ENCODE results near the gene ZNF367.
A peak's percentile ranks its signal among the peaks of the same experiment; 100 is the strongest.

The ZNF367 gene

GRCh38 chr9:96442491-96442890 is 24.3 kb upstream of the ZNF367 start:
- Histone ChIP-seq H3K79me2 (ENCODE audit: control insufficient read depth, insufficient read depth, low read length, poor library complexity) (no peaks in the 10 kb centered on the region), H2BK5ac (ENCODE audit: low read depth, low read length, poor library complexity) (no peak overlapping the region), H3K9ac (ENCODE audit: low read length) (no peak overlapping the region), H3K4me3 (ENCODE audit: low read depth, low read length) (no peak overlapping the region), H3K23ac (ENCODE audit: low read length) (no peak overlapping the region), H3K4me2 (ENCODE audit: low read length) (no peak overlapping the region), H3K18ac (ENCODE audit: low read length) (no peak overlapping the region), H4K12ac (ENCODE audit: low read depth, low read length) (no peak overlapping the region), H3K9me3 (ENCODE audit: insufficient read depth, low read depth, low read length) (no peaks in the 10 kb centered on the region), H4K8ac (ENCODE audit: low read depth, low read length) (no peak overlapping the region), H2BK12ac (ENCODE audit: low read length) (no peak overlapping the region), H2AK5ac (ENCODE audit: low read length) (no peak overlapping the region), H3K27ac (ENCODE audit: low read depth, low read length) (no peak overlapping the region), H3K36me3 (ENCODE audit: control insufficient read depth in 1 of 2, insufficient read depth in 2 of 2, low read length in 2 of 2) (no peaks in the 10 kb centered on the region), H3K4ac (ENCODE audit: low read depth, low read length) (no peak overlapping the region), H3K79me1 (ENCODE audit: low read length) (no peaks in the 10 kb centered on the region), H3K27me3 (ENCODE audit: insufficient read depth, low read length) (no peaks in the 10 kb centered on the region), H2BK120ac (ENCODE audit: insufficient read depth, low read length, poor library complexity) (no peak overlapping the region), H3K14ac (ENCODE audit: low read length) (no peak overlapping the region), H3K4me1 (ENCODE audit: control insufficient read depth in 1 of 2, insufficient read depth in 2 of 2, low read length in 2 of 2) (no peaks in the 10 kb centered on the region), H4K91ac (ENCODE audit: low read depth, low read length) (no peak overlapping the region), H2AFZ (ENCODE audit: insufficient read depth, low read length, poor library complexity) (no peak overlapping the region)
- DNase-seq, result no peak
- no CpG with 5 or more reads among the region's 3 CpGs for WGBS (ENCODE audit: extremely low coverage, insufficient coverage, insufficient read length)

- H3K79me2 ChIP-seq (ENCODE audit: control insufficient read depth, insufficient read depth, low read length, poor library complexity), result no peaks in the 10 kb centered on the region
- no peak overlapping the region for H2BK12ac ChIP-seq (ENCODE audit: low read length)
- H3K4me3 ChIP-seq (ENCODE audit: low read depth, low read length), result no peak overlapping the region
- no peak overlapping the region for H3K18ac ChIP-seq (ENCODE audit: low read length)
- no peaks in the 10 kb centered on the region for H3K79me1 ChIP-seq (ENCODE audit: low read length)
- no peak overlapping the region for H3K4ac ChIP-seq (ENCODE audit: low read depth, low read length)
- H3K23ac ChIP-seq (ENCODE audit: low read length), result no peak overlapping the region
- H2AK5ac ChIP-seq (ENCODE audit: low read length), result no peak overlapping the region
- no peaks in the 10 kb centered on the region for H3K9me3 ChIP-seq (ENCODE audit: insufficient read depth, low read depth, low read length)
- H2AFZ ChIP-seq (ENCODE audit: insufficient read depth, low read length, poor library complexity), result no peak overlapping the region
- no peak overlapping the region for H2BK5ac ChIP-seq (ENCODE audit: low read depth, low read length, poor library complexity)
- no peak overlapping the region for H4K91ac ChIP-seq (ENCODE audit: low read depth, low read length)
- no peak overlapping the region for H4K12ac ChIP-seq (ENCODE audit: low read depth, low read length)
- H3K36me3 ChIP-seq (ENCODE audit: control insufficient read depth in 1 of 2, insufficient read depth in 2 of 2, low read length in 2 of 2), result no peaks in the 10 kb centered on the region
- no peaks in the 10 kb centered on the region for H3K4me1 ChIP-seq (ENCODE audit: control insufficient read depth in 1 of 2, insufficient read depth in 2 of 2, low read length in 2 of 2)
- H3K27me3 ChIP-seq (ENCODE audit: insufficient read depth, low read length), result no peaks in the 10 kb centered on the region
- H4K8ac ChIP-seq (ENCODE audit: low read depth, low read length), result no peak overlapping the region
- peak in 1 of 2 donors; percentile 80 for DNase-seq
- H3K4me2 ChIP-seq (ENCODE audit: low read length), result no peak overlapping the region
- no peak overlapping the region for H3K14ac ChIP-seq (ENCODE audit: low read length)
- WGBS (ENCODE audit: extremely low coverage, insufficient coverage, insufficient read length), result no CpG with 5 or more reads among the region's 5 CpGs
- no peak overlapping the region for H3K9ac ChIP-seq (ENCODE audit: low read length)
- no peak overlapping the region for H3K27ac ChIP-seq (ENCODE audit: low read depth, low read length)
- no peak overlapping the region for H2BK120ac ChIP-seq (ENCODE audit: insufficient read depth, low read length, poor library complexity)
These were observed 23.8 kb upstream of the ZNF367 start for GRCh38 chr9:96441798-96442445.

DNA sequence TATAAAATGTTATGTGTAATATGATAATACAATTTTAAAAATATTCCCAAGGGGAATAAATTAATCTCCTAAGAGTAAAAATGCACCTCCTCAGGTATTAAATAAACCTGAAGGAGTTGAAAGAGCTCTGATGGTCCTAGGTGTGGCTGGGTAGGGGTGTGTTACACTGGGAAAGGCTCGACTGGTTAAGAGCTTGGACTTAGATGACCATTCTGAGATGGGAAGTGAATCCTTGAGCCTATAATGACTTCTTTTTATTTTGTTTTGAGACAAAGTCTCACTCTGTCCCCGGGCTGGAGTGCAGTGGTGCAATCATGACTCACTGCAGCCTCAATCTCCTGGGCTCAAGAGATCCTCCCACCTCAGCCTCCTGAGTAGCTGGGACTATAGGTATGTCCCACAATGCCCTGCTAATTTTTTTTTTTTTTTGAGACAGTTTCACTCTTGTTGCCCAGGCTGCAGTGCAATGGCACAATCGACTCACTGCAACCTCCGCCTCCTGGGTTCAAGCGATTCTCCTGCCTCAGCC is 22.6 kb upstream of the ZNF367 start:
- H4K91ac ChIP-seq (ENCODE audit: low read depth, low read length), result no peak overlapping the region
- H2BK120ac ChIP-seq (ENCODE audit: insufficient read depth, low read length, poor library complexity), result no peak overlapping the region
- DNase-seq, result peak; percentile 14 to 48
- no peak overlapping the region for H2AFZ ChIP-seq (ENCODE audit: insufficient read depth, low read length, poor library complexity)
- no peaks in the 10 kb centered on the region for H3K4me1 ChIP-seq (ENCODE audit: control insufficient read depth in 1 of 2, insufficient read depth in 2 of 2, low read length in 2 of 2)
- no CpG with 5 or more reads among the region's 5 CpGs for WGBS (ENCODE audit: extremely low coverage, insufficient coverage, insufficient read length)
- no peak overlapping the region for H3K18ac ChIP-seq (ENCODE audit: low read length)
- no peaks in the 10 kb centered on the region for H3K27me3 ChIP-seq (ENCODE audit: insufficient read depth, low read length)
- H3K79me2 ChIP-seq (ENCODE audit: control insufficient read depth, insufficient read depth, low read length, poor library complexity), result no peaks in the 10 kb centered on the region
- H3K9me3 ChIP-seq (ENCODE audit: insufficient read depth, low read depth, low read length), result peaks cover 1% of the 10 kb centered on the region
- H2AK5ac ChIP-seq (ENCODE audit: low read length), result no peak overlapping the region
- no peak overlapping the region for H3K27ac ChIP-seq (ENCODE audit: low read depth, low read length)
- H4K12ac ChIP-seq (ENCODE audit: low read depth, low read length), result no peak overlapping the region
- H2BK12ac ChIP-seq (ENCODE audit: low read length), result no peak overlapping the region
- no peak overlapping the region for H3K14ac ChIP-seq (ENCODE audit: low read length)
- no peaks in the 10 kb centered on the region for H3K36me3 ChIP-seq (ENCODE audit: control insufficient read depth in 1 of 2, insufficient read depth in 2 of 2, low read length in 2 of 2)
- no peak overlapping the region for H3K23ac ChIP-seq (ENCODE audit: low read length)
- H3K4me3 ChIP-seq (ENCODE audit: low read depth, low read length), result no peak overlapping the region
- H3K4me2 ChIP-seq (ENCODE audit: low read length), result no peak overlapping the region
- no peaks in the 10 kb centered on the region for H3K79me1 ChIP-seq (ENCODE audit: low read length)
- H3K4ac ChIP-seq (ENCODE audit: low read depth, low read length), result no peak overlapping the region
- no peak overlapping the region for H4K8ac ChIP-seq (ENCODE audit: low read depth, low read length)
- no peak overlapping the region for H2BK5ac ChIP-seq (ENCODE audit: low read depth, low read length, poor library complexity)
- H3K9ac ChIP-seq (ENCODE audit: low read length), result no peak overlapping the region

- WGBS (ENCODE audit: extremely low coverage, insufficient coverage, insufficient read length), result no CpG with 5 or more reads among the region's 7 CpGs
These were observed 19.3 kb upstream of the ZNF367 start for GRCh38 chr9:96437454-96437853.

More at GRCh38 chr9:96437454-96437853, 19.3 kb upstream of the ZNF367 start:
- no peak overlapping the region for H2BK120ac ChIP-seq (ENCODE audit: insufficient read depth, low read length, poor library complexity)
- H3K4ac ChIP-seq (ENCODE audit: low read depth, low read length), result no peak overlapping the region
- no peak for DNase-seq
- H3K79me2 ChIP-seq (ENCODE audit: control insufficient read depth, insufficient read depth, low read length, poor library complexity), result no peaks in the 10 kb centered on the region
- H3K9me3 ChIP-seq (ENCODE audit: insufficient read depth, low read depth, low read length), result peaks cover 1% of the 10 kb centered on the region
- H3K23ac ChIP-seq (ENCODE audit: low read length), result no peak overlapping the region
- no peaks in the 10 kb centered on the region for H3K4me1 ChIP-seq (ENCODE audit: control insufficient read depth in 1 of 2, insufficient read depth in 2 of 2, low read length in 2 of 2)
- no peak overlapping the region for H4K12ac ChIP-seq (ENCODE audit: low read depth, low read length)
- H3K4me3 ChIP-seq (ENCODE audit: low read depth, low read length), result no peak overlapping the region
- H2BK12ac ChIP-seq (ENCODE audit: low read length), result no peak overlapping the region
- H2AK5ac ChIP-seq (ENCODE audit: low read length), result no peak overlapping the region
- H3K79me1 ChIP-seq (ENCODE audit: low read length), result no peaks in the 10 kb centered on the region
- H3K27me3 ChIP-seq (ENCODE audit: insufficient read depth, low read length), result no peaks in the 10 kb centered on the region
- H4K91ac ChIP-seq (ENCODE audit: low read depth, low read length), result no peak overlapping the region
- H3K36me3 ChIP-seq (ENCODE audit: control insufficient read depth in 1 of 2, insufficient read depth in 2 of 2, low read length in 2 of 2), result no peaks in the 10 kb centered on the region
- H2AFZ ChIP-seq (ENCODE audit: insufficient read depth, low read length, poor library complexity), result no peak overlapping the region
- no peak overlapping the region for H3K27ac ChIP-seq (ENCODE audit: low read depth, low read length)
- H3K14ac ChIP-seq (ENCODE audit: low read length), result no peak overlapping the region
- H3K18ac ChIP-seq (ENCODE audit: low read length), result no peak overlapping the region
- no peak overlapping the region for H2BK5ac ChIP-seq (ENCODE audit: low read depth, low read length, poor library complexity)
- no peak overlapping the region for H3K9ac ChIP-seq (ENCODE audit: low read length)
- H4K8ac ChIP-seq (ENCODE audit: low read depth, low read length), result no peak overlapping the region
- H3K4me2 ChIP-seq (ENCODE audit: low read length), result no peak overlapping the region
